GM18907 (cell line): Measurements from ENCODE around the gene PLCZ1.

Experiments
- ATAC-seq: cut with Tn5 transposase; IDR thresholded peaks from one replicate; pipeline ENCODE4 v1.9.1; 2021; ENCODE audit warnings: mild to moderate bottlenecking, moderate library complexity; ENCODE audit not compliant: unreplicated experiment

PLCZ1 gene

DNA sequence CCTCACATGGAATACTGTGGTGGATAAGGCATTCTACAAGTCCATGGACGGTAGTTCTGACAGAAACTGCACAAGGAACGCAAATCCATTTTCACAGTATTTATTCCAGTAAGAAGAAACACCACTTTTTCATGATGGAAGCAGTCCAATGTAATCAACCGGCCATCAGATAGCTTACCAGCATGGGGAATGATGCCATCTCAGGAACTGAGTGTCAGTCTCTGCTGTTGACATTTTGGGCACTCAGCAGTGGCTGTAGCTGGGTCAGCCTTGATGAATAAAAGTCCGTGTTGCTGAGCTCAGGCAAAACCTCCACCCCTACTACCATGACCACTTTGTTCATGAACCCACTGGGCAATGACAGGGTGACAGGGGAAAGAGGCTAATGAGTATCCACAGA, 103.4 kb downstream of the PLCZ1 start:
- no peak for ATAC-seq
